HG03565 (cell line): Measurements from ENCODE around the gene PSMA7.

Source experiments
- ATAC-seq: cut with Tn5 transposase; IDR thresholded peaks from one replicate; pipeline ENCODE4 v1.9.1; 2021; ENCODE audit warnings: mild to moderate bottlenecking, moderate library complexity; ENCODE audit not compliant: unreplicated experiment

The PSMA7 gene

DNA sequence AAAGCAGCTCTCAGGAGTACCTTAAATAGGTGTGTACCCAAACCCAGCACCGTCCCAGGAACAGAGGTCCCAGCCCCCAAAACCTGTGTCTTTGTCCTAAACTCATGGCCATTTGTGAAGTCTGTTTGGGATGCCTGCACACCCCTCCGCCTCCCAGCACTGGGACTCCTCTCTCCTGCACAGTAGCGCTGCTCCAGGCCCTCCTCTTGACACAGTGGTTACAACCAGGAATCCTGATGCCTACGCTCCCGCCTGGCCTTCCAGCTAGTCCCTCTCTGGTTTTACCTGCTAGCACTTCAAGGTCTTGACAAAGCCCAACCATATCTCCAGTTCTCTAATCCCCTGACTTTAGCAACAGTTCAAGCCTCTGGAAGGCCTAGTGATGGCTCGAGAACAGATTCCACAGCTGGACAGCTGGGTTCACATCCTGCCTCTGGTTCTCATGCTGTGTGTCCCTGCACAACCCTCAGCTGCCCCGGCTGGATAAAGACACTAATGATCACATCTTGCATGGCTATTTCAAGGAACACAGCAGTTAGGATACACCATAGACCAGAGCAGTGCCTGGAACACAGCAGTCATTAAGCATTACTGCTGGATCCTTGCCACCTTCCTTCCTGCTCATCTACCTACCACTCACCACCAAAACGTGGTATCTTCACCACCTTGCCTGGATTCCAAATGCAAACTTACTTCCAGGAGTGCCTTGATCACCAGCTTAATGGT is 5.6 kb downstream of the PSMA7 start:
- no peak for ATAC-seq

DNA sequence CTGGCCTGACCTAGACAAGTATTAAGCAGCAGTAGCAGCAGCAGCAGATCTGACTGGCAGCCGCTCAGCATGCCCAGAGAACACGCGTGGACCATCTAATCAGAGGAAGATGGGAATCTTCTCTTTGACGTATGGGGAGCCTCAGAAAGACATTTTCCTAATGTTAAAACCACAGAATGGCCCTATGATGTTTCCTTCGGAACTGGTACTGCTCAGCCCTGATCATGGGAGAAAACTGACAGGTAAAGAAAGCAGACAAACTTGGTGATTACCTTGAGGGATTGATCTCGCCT is 6.2 kb downstream of the PSMA7 start:
- ATAC-seq = no peak

DNA sequence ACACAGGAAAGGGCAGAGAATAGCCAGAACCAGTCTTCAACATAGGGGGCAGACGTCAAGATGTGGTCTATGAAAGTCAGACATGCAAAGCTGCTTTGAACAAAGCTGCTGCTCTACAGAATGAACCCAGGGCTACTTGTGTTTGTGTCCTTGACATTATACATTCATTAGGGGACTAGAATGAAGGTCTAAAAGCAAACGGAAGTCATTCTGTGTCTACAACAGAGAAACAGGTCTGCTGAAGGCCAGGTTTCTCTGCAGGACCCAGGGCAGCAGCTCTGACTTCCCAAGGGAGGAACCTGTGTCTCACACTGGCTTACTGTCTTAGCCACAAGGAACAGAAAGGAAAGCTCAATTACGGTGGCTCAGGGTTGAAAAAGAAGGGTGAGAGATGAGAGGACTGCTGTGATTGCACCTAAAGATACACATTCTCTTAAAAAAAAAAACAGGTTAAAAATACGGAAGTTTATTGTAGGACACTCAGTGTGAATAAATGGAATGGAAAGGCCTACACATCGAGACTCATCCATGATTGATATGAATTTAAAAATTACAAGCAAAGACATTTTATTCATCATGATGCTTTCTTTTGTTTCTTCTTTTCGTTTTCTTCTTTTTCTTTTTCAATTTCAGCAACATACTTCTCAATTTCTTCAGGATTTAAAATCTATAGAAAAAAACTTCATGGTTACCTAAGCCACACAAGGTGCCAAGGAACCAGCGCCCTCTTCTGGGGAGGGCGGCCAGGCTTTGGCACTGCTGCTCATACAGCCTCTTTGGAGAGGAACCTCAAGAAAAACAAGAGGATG is 6.7 kb downstream of the PSMA7 start:
- no peak for ATAC-seq

DNA sequence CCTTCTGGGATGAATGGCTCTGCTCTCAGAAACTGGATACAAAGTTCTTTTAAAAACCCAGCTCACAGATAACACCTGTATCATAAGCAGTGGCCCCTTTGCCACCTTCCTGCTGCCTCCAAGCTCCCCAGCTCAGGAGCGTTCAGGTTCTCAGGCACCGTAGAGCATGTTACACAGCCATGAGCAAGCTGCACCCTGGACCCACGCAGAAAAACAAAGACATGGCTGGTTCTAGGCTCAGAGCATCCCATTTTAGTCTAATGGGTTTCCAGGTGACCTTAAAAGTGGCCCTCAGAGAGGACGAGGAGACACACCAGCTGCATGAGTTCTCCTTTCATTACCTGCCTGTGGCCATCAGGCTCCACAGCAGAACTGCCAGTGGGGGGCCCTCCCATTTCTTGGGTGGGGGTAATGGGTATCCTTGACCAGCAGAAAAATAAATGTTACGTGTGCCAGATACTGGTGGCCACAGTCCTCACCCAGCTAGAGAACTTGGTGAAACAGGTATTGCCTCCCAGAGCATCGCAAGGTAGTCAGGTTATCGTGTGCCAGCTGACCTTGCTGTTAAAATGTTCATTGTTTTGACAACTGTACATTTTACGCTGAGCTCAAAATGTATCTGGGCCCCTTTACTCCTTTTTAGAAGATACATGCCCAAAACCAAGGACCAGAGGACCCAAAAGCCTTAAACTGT is 7.5 kb downstream of the PSMA7 start:
- no peak for ATAC-seq

DNA sequence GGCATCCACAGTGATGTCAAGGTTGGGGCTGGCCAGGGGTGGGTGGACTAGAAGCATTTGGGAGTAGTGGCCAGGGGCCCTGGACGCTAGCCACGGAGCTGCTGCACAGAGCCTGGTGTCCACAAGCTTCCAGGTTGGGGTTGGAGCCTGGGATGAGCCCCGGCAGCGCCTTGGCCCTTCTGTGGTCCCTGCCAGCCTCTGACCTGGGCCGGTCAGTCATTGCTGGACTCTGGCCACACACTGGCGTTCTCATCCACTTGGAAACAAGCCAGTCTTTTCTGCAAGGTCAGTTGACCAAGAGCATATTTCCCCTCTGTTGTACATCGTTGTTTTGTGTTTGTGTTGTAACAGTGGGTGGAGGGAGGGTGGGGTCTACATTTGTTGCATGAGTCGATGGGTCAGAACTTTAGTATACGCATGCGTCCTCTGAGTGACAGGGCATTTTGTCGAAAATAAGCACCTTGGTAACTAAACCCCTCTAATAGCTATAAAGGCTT is 8.4 kb downstream of the PSMA7 start:
- ATAC-seq = no peak

DNA sequence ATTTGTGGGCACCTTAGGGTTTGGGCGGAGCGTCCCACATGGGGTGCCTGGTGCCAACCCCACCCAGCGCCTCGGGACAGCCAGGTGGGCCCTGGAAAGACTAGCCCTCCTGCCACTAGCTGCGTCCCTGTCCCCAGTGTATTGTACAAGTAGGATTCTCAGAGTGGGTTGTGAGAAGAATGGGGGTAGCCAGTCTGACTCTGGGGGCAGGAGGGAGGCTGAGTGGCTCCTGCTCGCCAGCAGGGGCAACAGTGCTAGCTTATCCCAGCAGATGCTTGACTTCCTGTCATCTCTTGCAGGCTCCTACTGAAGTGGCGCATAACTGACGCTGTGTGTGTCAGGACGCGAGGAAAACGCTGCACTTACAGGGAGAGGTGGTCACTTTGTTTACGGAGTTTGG is 9.3 kb downstream of the PSMA7 start:
- ATAC-seq = no peak

DNA sequence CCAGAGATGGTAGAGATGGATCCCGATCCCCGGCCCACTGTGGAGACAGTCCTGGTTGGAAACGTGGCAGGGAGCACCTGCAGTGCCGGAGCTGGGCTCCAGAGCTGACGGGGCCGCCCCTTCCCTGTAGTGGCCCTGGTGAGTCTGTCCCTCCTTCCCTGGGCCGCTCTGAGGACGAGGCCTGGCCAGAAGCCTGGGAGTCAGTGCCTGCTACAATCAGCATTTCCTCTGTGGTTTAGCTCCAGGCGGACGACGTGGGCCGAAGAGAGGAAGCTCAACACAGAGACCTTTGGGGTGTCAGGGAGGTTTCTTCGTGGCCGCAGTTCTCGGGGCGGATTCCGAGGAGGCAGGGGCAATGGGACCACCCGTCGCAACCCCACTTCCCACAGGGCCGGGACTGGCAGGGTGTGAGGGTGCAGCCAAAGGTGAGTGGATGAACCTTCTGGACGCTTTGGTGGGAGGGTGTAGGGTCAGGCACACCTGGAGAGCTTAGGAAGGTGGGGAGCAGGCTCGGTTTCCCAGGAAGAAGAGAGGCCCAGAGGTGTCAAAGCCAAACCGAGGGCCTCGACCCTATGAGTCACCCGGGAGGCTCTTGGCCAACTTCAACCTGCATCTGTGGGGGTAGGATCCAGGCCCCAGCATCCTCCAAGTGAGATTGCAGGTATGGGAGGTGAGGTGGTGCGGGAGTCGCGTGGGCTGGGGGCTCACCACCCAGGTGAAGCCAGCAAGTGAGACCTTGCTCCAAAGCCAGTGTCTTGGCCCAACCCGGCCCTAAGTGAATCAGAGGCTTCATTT is 9.9 kb downstream of the PSMA7 start:
- no peak for ATAC-seq

DNA sequence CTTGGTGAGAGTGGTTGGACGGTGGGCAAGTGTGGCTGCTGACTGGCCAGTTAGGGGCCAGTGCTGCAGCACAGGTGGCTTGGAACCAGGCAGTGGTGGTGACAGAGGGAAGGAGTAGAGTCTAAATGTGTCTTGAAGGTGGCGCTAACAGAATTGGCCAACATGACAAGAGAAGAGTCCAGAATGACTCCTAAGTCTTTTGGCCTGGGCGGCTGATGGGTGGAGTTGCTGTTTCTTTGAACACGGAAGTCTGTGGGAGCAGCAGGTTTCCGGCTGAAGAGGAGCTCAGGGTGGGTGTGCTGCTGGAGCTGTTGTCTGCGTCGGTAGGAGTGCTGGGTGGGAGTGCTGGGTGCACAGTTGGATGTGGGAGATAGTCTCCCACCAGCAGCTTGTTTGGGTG is 10.8 kb downstream of the PSMA7 start:
- ATAC-seq = no peak

DNA sequence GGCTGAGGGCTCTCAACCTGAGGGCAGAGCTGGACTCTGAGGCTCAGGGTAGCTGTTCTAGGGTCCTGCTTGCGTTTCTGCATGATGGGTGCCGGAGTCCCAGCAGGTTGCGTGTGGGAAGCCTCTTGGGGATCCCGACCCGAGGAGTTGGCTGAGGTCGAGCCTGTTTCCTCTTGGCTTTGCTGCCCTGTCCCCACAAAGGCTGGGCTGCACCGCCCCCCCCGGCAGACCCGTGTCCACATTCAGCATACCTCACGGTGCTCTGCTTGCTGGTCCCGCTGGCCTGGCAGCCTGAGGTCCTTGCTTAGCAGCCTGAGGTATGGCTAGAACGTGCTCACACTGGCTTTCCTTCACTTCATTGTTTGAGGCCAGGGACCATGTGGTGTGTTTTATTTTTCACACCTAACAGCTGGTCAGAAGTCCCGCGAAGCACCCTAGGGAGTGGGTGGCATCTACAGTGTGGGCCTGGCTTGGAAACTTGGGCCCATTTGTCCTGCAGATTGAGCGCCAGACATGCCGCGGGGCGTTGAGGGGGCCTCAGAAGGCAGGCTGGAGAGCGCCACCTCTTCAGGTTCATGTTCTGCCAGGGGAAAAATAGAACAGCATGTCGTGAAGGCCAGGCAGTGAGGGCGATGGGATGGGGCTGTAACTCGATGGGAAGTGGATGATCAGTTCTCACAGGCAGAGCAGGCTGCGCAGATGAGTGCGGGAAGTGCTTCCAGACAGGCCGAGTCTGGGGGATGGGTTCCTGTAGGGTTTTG is 11.5 kb downstream of the PSMA7 start:
- no peak for ATAC-seq

DNA sequence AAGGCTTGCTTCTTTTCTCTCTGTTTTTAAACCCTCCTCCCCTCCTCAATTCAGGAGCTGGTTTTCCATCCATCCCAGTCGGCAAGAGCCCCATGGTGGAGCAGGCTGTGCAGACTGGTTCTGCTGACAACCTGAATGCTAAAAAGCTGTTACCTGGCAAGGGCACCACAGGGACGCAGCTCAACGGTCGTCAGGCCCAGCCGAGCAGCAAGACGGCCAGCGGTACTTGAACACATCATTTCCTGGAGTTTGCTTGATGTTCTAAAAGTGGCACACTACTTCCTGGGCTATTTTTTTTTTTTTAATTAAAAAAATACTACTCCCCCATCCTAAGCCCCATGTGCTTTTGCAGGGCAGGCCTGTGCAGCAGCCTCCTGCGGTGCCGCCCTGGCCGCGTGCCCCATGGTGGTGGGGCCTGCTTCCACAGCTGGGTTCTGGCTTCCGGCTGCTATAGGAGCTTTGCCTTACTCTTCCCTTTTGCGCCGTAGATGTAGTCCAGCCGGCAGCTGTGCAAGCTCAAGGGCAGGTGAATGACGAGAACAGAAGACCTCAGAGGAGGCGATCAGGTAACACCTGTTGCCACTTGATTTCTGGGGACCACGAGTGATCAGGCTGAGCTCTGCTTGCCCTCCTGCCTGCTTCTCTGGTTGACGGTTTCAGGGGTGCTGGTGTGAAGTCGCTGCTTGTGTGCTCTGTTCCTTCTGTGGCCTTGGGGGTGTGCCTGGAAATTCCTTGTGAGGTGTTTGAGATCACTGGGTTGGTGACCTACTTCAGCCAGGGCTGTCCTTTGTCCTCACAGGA is 13.3 kb downstream of the PSMA7 start:
- ATAC-seq = no peak

DNA sequence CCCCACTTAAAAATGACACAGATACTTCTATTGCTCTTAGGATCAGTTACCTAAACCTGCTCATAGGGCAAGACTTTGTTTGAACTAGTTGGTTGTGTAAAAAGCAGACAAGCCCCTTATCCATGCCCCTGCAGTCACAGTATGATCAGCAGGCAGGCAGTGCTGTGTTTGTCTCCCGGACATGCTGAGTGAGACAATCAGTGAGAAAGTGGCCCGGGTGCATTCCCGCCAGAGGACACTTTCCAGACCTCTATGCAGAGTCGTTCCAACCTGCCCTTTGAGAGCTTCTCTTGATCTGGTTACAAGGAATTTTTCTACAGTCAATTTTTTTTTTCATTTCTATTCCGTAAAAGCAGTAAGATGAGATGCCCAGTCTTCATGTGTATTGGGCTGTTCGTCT is 14.7 kb downstream of the PSMA7 start:
- ATAC-seq = no peak

DNA sequence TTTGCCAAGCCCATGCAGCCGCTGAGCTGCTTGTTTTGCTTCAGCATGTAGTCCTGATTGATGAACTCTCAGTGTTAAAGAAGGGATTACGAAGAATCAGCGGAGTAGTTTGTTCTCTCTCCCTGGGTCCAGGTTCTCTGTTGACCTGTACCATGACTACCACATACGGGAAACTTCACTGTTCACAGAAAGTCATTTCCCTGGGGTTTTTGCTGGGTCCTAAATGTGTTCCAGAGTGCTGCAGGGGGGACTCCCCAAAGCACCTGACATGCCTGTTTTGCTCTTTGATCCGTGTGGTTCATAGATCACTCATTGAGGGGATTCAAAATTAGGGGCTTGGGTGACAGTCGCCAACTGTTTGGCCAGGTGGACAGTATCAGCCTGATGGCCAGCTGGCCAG is 15.4 kb downstream of the PSMA7 start:
- no peak for ATAC-seq

DNA sequence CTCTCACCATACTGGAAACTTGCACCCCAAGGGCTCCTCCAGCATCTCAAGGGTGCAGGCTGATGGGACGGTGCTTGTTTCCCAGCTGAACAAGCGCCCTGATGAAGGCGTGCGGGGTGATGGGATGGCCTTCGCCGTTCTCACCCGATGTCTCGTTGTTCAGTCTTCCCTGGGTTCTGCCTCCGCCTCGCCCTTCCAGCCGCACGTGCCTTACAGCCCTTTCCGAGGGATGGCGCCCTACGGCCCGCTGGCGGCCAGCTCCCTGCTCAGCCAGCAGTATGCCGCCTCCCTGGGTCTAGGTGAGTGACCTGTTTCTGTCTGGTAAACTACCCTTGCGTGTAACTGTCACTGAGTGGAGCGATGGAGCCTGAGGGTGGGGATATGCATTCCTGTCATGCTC is 17.1 kb downstream of the PSMA7 start:
- no peak for ATAC-seq

DNA sequence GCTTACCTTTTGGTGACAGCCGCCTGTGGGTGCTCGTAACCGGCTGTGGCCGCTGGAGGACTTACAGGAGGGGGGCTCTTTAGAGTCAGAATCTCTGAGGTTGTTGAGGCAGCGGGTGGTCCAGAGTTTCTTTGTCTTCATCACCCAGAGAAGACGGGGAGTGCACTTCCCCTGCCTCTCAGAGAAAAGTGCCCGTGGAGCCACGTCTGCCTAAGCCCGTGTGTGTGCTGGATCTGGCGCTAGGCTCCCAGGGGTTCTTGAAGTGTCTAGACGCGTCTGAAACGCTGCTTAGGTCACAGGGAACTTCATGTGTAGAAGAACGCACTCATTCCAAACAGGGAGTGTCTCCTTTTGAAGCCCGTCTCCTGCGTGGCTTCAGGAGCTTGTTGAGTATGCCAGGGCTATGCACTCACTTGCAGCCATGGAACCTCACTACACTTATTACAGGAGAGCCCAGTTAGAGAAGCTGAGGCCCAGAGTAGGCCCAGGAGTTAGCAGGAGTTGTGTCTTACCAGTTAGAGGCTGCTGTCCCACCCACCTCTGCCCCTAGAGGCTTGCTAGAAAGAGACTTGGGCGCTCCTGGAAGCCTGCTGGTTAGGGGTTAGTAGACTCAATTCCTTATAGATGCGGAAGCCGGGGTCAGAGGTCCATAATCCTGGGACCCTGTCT is 19.6 kb downstream of the PSMA7 start:
- no peak for ATAC-seq

DNA sequence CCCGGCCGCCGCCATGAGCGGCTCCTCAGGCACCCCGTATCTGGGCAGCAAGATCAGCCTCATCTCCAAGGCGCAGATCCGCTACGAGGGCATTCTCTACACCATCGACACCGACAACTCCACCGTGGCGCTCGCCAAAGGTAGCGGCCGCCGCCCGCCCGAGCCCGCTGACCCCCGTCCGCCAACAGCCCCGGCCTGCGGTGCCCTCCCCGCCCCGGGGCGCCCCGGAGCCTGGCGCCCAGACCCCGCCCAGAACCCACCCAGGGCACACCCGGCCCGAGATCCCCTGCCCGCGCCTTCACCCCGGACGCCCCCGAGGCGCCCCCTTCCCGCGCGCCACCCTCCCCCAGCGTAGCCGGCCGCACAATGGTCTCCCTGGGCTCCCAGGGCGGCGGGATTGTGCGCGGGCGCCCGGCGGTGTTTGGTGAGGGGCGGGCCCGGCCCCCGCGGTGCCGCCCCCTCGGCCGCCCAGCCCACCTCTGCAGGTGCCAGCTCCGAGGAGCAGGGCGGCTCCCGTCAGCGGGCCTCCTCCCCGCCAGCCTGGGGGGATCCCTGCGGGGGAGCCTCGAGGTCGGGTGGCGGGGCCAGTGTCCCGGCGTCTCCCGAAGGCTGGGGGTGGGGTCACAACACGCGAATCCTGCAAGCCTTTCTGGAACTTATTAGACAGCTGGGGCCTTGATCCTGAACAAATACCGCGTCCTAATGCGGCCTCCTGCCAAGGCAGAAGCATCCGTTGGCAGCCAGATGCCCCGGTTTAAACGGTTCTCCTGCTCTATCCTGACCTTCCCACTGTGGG is 20.3 kb downstream of the PSMA7 start:
- no peak for ATAC-seq

DNA sequence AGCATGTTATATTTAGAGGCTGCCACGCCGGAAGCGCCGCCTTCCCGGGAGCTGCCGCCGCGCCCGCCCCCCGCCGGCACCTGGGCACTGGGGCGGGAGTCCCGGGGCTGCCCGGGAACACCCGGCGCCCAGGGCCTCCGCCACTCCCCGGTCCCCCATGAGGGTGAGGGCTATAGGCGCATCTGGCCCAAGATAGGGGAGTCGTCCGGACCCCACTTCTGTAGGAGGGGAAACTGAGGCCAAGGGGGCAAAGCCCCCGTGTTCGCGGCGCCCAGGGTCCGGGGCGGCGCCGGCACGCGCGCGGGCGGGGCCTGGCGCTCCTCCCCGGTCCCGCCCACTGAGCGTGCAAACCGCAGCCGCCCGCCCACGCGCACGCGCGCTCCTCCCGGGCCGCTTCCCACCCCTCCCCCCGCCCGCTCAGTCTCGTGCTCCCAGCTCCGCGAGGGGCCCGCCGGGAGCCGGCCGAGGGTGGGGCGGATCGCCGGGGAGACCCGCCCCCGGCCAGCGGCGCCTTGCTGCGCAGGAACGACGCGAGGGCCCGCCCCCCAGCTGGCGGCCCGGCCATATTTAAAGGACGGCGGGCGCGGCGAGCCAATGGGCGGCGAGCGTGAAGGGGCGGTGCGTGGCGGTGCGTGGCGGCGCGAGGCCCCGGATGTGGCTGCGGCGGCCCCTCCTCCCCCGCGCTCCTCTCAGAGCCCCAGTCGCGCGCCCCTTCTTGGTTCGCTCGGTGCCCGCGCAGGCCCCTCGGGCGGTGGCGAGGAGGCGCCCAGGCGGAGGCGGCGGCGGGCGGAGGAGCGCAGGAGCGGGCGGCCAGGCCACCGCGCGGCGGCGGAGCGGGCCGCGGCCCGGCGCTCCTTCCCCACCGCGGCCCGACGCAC is 21.2 kb downstream of the PSMA7 start, which contains the start of gene LSM14B:
TSS of gene LSM14B (plus strand) at position 700 of the 878 bp plus-strand sequence. CDS start 192 bp downstream, outside the sequence.
- ATAC-seq = peak; percentile 74
